Activated naive CD8-positive, alpha-beta T cell treated with anti-CD3 and anti-CD28 coated beads, Interleukin-2, amount 50 U/mL, for 24 hours (primary cell): ENCODE results near the gene STK4.
A peak's percentile ranks its signal among the peaks of the same experiment; 100 is the strongest.

Source experiments
- ATAC-seq: fragments of 150-1000 bp; cut with Tn5 transposase; one replicate; pipeline ENCODE4 v1.10.0; 2021
- DNase-seq: peaks from one replicate; pipeline ENCODE4 v3.0.0; 2021
- H3K27ac Mint-ChIP-seq: one replicate; pipeline ENCODE4 v1.8.0; 2021; ENCODE audit warnings: mild to moderate bottlenecking, mixed read lengths
- H3K27me3 Mint-ChIP-seq: one replicate; pipeline ENCODE4 v1.8.0; 2021; ENCODE audit warnings: mixed read lengths
- H3K36me3 Mint-ChIP-seq: one replicate; pipeline ENCODE4 v1.8.0; 2021; ENCODE audit warnings: low read depth, mixed read lengths
- H3K4me1 Mint-ChIP-seq: one replicate; pipeline ENCODE4 v1.8.0; 2021; ENCODE audit warnings: mixed read lengths
- H3K4me3 Mint-ChIP-seq: one replicate; pipeline ENCODE4 v1.8.0; 2021; ENCODE audit warnings: mild to moderate bottlenecking, moderate library complexity, mixed read lengths
- H3K9me3 Mint-ChIP-seq: one replicate; pipeline ENCODE4 v1.8.0; 2021; ENCODE audit warnings: mixed read lengths

STK4 gene

DNA sequence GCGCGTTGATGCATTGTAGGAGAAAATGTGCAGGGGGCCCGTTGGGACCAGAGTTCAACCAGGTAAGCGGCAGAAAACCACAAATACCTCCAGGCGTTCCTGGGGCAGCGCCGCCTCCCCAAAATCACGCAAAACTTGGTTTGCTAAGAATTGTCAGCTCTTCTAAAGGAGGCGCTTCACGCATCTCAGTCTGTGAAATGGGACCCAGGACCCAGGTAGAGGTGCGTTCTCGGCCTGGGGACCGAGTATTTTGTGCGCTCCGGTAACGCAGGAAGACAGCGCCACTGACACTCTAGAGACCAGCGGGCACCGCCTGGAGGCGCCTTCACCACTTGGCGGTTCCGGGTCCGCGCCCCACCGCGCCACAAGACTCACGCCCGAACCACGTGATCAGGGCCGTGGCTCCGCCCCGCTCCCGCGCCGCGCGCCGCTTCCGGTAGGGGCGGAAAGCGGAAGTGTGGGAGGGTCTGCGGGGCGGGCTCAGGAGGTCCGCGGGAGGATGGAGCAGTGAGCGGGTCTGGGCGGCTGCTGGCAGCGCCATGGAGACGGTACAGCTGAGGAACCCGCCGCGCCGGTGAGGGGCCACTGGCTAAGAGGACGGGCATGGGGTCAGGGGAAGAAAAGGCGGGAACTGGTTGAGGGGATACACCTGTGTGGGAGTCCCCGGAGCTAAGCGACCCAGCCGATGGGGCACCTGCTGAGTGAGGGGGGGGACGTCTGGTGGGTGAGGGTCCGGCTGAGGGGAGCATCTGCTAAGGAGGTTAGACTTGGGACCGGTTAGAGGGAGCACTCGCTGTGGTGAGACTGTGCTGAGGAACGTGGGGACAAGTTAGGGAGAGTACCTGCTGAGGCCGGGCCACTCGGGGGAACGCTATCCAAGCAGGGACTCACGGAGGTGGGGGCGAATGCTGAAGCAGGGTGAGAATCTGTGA lies at the start of gene STK4:
Gene STK4 (plus strand): TSS at position 483 of the 932 bp plus-strand sequence. CDS start 57 bp downstream, at position 540.
- peak; percentile 96 for DNase-seq
- Mint-ChIP-seq H3K4me3 (peak within 1 kb of the TSS; percentile 96), H3K27me3 (no peaks in the 10 kb centered on the region), H3K27ac (peak within 1 kb of the TSS; percentile 96), H3K9me3 (no peaks in the 10 kb centered on the region), H3K4me1 (peaks cover 72% of the 10 kb centered on the region), H3K36me3 (peaks cover 35% of the 10 kb centered on the region)
- peak; percentile 75 for ATAC-seq

DNA sequence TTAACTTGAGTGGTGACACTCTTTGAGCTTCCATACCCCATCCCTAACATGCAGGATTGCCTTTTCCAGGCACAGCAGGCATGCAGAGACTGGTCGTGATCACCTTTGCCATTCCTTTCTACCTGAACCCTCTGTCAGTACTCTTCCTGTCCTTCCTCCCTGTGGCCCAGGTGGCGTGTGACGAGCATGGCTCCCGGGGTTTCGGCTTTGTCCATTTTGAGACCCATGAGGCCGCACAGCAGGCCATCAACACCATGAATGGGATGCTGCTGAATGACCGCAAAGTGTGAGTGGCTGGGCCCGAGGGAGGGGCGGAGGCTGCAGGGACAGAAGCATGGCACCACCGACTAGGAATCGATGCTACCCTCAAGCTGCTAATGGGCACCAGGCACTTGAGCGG lies 49.7 kb upstream of the STK4 start:
- no peak for ATAC-seq
- Mint-ChIP-seq H3K27ac (no peak overlapping the region), H3K4me3 (no peak overlapping the region), H3K27me3 (no peaks in the 10 kb centered on the region), H3K9me3 (no peaks in the 10 kb centered on the region), H3K36me3 (peaks cover 46% of the 10 kb centered on the region), H3K4me1 (peaks cover 20% of the 10 kb centered on the region)
- no peak for DNase-seq

DNA sequence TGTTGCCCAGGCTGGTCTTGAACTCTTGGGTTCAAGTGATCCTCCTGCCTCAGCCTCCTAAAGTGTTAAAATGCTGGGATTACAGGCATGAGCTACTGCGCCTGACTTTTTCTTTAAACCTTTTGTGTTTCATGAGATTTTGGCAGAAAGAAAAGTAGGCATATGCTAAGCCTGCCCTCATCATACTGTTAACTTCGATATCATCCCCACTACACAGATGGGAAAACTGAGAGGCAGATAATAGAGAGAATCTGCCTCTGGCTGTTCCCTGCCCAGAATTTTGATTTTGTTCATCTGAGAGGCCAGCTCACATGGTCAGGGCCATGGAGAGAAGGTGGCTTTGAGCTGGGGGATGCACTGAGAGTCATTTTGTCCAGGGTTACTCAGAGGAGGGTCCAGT lies 48.9 kb upstream of the STK4 start:
- Mint-ChIP-seq H3K4me3 (no peak overlapping the region), H3K27me3 (no peaks in the 10 kb centered on the region), H3K27ac (no peak overlapping the region), H3K36me3 (peaks cover 46% of the 10 kb centered on the region), H3K9me3 (no peaks in the 10 kb centered on the region), H3K4me1 (peaks cover 18% of the 10 kb centered on the region)
- ATAC-seq (no peak), DNase-seq (no peak)

DNA sequence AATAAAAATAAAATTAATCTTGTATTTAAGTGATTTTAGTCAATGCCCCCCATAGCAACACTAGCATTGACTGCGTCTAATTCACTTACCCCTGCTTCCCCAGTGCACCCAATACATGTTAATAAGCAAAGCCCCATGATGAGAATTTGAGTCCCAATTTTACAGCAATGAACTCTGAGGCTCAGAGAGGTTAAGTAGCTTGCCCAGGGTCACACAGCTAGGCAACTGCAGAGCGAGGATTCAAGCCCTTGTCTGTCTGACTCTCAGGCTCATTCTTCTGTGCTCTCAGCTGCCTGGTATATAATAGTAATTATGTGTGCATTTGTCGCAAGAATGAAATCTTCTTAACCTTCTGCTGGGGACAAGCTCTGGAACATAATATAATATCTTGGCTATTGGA lies 48.0 kb upstream of the STK4 start:
- H3K9me3 Mint-ChIP-seq: no peaks in the 10 kb centered on the region
- no peak overlapping the region for H3K4me3 Mint-ChIP-seq
- DNase-seq (no peak), ATAC-seq (no peak)
- peaks cover 15% of the 10 kb centered on the region for H3K4me1 Mint-ChIP-seq
- H3K27ac Mint-ChIP-seq: no peak overlapping the region
- H3K36me3 Mint-ChIP-seq: peaks cover 45% of the 10 kb centered on the region
- no peaks in the 10 kb centered on the region for H3K27me3 Mint-ChIP-seq

DNA sequence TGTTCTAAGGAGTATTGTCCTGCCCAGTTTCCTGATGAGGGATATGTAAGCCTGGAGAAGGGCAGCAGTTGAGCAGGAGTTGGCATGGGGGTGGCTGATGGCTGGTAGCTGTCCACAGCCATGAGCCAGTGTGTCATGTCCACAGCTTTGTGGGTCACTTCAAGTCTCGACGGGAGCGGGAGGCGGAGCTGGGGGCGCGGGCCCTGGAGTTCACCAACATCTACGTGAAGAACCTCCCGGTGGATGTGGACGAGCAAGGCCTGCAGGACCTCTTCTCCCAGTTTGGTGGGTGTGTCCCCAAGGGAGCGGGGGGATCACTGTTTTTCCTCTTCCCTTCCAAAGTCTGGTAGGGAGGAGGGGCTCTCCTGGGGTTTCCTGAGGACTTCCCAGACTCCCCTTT lies 47.6 kb upstream of the STK4 start:
- Mint-ChIP-seq H3K36me3 (peaks cover 42% of the 10 kb centered on the region), H3K9me3 (no peaks in the 10 kb centered on the region), H3K27me3 (no peaks in the 10 kb centered on the region), H3K27ac (no peak overlapping the region), H3K4me1 (peaks cover 14% of the 10 kb centered on the region), H3K4me3 (no peak overlapping the region)
- ATAC-seq (no peak), DNase-seq (no peak)

DNA sequence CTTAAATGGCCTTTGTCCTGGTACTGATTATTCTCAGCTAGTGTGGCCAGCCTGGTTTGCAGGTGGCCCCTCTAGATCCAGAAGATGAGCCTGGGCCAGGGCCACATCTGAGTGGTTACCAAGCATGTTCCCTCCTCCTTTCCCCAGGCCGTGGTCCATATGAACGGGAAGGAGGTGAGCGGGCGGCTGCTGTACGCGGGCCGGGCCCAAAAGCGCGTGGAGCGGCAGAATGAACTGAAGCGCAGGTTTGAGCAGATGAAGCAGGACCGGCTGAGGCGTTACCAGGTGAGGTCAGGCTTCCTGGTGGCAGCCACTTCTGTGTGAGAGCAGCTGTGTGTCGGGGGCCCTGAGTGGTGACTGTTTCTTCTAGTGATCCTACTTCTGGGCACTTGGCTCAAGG lies 44.9 kb upstream of the STK4 start:
- no peak overlapping the region for H3K27ac Mint-ChIP-seq
- H3K36me3 Mint-ChIP-seq: peaks cover 32% of the 10 kb centered on the region
- ATAC-seq (no peak), DNase-seq (no peak)
- peaks cover 2% of the 10 kb centered on the region for H3K4me1 Mint-ChIP-seq
- H3K4me3 Mint-ChIP-seq: no peak overlapping the region
- no peaks in the 10 kb centered on the region for H3K27me3 Mint-ChIP-seq
- H3K9me3 Mint-ChIP-seq: no peaks in the 10 kb centered on the region

DNA sequence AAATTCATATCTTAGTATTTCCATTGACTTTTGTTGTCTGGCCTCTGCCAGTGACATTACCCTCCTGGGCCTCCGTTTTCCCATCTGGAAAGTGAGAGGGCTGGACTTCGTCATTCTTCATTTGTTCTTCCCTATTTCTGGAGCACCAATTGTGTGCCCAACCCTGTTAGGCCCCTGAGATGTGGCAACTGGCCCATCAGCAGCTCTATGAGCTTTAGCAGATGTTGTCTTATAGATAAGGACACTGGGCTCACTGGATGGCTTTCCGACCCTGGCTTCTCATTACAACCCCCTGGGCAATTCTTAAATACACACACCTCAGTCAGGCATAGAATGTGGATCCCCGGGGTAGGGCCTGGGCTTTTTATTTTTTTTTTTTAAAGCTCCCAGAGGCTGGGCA lies 41.8 kb upstream of the STK4 start:
- no peaks in the 10 kb centered on the region for H3K4me1 Mint-ChIP-seq
- DNase-seq: no peak
- H3K4me3 Mint-ChIP-seq: no peak overlapping the region
- H3K27ac Mint-ChIP-seq: no peak overlapping the region
- peaks cover 26% of the 10 kb centered on the region for H3K36me3 Mint-ChIP-seq
- H3K9me3 Mint-ChIP-seq: no peaks in the 10 kb centered on the region
- no peaks in the 10 kb centered on the region for H3K27me3 Mint-ChIP-seq
- no peak for ATAC-seq

DNA sequence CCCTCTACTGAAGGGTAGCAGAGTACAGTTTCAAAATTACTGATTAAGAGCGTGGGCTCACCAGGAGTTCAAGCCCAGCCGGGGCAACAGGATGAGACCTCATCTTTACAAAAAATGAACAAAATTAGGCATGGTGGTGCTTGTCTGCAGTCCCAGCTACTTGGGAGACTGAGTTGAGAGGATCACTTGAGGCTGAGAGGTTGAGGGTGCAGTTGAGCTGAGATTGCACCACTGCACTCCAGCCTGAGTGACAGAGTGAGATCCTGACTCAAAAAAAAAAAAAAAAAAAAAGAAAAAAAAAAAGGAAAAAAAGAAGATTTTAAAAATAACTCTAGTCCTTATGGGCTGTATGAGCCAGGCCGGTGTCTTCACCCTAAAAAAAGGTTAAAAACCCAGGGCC lies 37.7 kb upstream of the STK4 start:
- ATAC-seq: no peak
- DNase-seq: no peak
- Mint-ChIP-seq H3K36me3 (peaks cover 21% of the 10 kb centered on the region), H3K4me3 (no peak overlapping the region), H3K27me3 (no peaks in the 10 kb centered on the region), H3K9me3 (no peaks in the 10 kb centered on the region), H3K27ac (no peak overlapping the region), H3K4me1 (no peaks in the 10 kb centered on the region)

DNA sequence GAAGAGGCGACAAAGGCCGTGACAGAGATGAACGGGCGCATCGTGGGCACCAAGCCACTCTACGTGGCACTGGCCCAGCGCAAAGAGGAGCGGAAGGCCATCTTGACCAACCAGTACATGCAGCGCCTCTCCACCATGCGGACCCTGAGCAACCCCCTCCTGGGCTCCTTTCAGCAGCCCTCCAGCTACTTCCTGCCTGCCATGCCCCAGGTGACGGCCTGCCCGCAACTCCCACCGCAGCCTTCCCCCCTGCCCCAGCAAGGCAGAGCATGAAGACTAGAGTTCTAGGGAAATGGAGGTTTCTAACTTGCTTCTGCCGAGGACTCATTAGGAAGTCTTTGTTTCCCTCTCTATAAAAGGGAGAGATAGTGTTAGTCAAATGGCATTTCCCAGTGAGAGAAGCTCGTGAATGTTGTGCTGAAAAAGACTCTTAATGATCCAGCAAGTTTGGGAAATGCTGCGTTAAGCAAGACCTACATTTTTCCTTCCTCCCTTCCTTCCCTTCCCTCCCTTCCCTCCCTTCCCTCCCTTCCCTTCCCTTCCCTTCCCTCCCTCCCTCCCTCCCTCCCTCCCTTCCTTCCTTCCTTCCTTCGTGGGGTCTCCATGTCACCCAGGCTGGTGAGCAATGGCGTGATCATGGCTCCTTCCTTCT lies 35.7 kb upstream of the STK4 start:
- H3K9me3 Mint-ChIP-seq: no peaks in the 10 kb centered on the region
- H3K4me3 Mint-ChIP-seq: no peak overlapping the region
- H3K27me3 Mint-ChIP-seq: no peaks in the 10 kb centered on the region
- H3K4me1 Mint-ChIP-seq: no peaks in the 10 kb centered on the region
- DNase-seq (no peak), ATAC-seq (no peak)
- no peak overlapping the region for H3K27ac Mint-ChIP-seq
- H3K36me3 Mint-ChIP-seq: peaks cover 22% of the 10 kb centered on the region

DNA sequence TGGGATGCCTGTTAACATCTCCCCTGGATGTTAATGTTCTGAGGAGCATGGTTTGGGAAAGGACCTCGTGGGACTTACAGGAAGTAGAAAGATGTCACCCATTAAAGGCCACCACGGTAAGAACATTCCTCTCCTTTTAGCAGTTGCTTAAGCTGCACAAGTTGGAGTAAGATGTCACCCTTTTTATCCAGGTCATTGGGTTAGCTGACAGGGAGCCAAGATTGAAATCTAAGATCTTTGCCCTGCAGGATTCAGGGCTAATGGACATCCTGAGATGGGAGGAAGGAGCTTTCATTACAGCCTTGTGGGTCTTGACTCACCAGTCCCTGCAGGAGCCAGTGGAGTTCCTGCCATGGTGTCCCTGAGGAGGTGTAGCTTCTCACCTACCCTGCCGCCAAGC lies 34.4 kb upstream of the STK4 start:
- DNase-seq (no peak), ATAC-seq (no peak)
- H3K9me3 Mint-ChIP-seq: no peaks in the 10 kb centered on the region
- no peak overlapping the region for H3K27ac Mint-ChIP-seq
- peaks cover 20% of the 10 kb centered on the region for H3K36me3 Mint-ChIP-seq
- no peaks in the 10 kb centered on the region for H3K27me3 Mint-ChIP-seq
- no peaks in the 10 kb centered on the region for H3K4me1 Mint-ChIP-seq
- no peak overlapping the region for H3K4me3 Mint-ChIP-seq

DNA sequence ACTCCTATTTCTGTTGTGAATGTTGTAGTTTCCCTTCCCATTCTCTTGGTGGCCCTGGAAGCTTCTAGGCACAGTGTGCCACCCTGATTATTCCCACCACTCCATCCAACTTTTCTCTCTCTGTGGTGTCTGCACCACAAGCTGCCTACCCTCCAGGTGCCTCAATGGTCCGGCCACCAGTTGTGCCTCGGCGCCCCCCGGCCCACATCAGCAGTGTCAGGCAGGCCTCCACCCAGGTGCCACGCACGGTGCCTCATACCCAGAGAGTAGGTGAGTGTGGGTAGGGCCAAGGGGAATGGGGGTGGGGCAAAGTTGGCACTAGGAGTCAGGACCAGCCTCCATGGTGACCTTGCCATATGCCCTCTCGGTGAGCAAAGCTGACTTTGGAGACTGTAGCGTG lies 33.4 kb upstream of the STK4 start:
- no peaks in the 10 kb centered on the region for H3K4me1 Mint-ChIP-seq
- no peak overlapping the region for H3K27ac Mint-ChIP-seq
- DNase-seq: no peak
- H3K36me3 Mint-ChIP-seq: peaks cover 27% of the 10 kb centered on the region
- H3K9me3 Mint-ChIP-seq: no peaks in the 10 kb centered on the region
- no peak overlapping the region for H3K4me3 Mint-ChIP-seq
- ATAC-seq: no peak
- H3K27me3 Mint-ChIP-seq: no peaks in the 10 kb centered on the region

DNA sequence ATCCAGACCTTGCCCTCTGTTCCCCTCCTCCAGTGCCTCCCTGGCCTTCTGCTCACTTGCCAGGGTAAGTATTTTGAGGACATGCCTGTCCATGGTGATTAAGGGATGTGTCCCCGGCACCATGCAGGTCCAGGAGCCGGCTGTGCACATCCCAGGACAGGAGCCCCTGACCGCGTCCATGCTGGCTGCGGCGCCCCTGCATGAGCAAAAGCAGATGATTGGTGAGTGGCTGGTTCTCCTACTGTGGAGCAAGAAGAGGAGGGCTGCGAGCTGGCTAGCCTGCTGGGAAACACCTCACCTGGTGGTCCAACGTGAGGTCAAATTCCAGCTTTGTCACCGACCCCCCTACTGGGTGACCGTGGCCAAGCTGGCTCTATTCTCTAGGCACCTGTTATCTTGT lies 29.8 kb upstream of the STK4 start:
- Mint-ChIP-seq H3K27ac (no peak overlapping the region), H3K27me3 (no peaks in the 10 kb centered on the region), H3K36me3 (peaks cover 32% of the 10 kb centered on the region), H3K4me3 (no peak overlapping the region), H3K4me1 (no peaks in the 10 kb centered on the region), H3K9me3 (no peaks in the 10 kb centered on the region)
- DNase-seq: no peak
- no peak for ATAC-seq

DNA sequence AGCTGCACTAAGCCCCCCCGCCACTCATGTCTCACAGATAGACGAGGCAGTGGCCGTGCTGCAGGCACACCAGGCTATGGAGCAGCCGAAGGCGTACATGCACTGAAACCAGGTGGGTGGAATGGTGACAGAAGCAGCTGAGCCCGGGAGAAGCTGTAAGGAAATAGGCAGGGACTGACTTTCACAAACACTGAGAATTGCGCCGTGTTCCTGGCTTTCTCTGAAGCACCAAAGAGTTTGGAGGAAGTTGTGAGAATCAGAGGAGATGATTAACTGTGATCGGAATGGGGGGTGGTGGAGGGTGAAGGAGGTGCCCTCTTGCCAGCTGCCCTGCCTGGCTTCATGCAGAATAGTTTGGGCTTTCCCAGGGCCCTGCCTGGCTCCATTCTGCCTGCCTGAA lies 27.7 kb upstream of the STK4 start:
- H3K27me3 Mint-ChIP-seq: no peaks in the 10 kb centered on the region
- no peaks in the 10 kb centered on the region for H3K9me3 Mint-ChIP-seq

DNA sequence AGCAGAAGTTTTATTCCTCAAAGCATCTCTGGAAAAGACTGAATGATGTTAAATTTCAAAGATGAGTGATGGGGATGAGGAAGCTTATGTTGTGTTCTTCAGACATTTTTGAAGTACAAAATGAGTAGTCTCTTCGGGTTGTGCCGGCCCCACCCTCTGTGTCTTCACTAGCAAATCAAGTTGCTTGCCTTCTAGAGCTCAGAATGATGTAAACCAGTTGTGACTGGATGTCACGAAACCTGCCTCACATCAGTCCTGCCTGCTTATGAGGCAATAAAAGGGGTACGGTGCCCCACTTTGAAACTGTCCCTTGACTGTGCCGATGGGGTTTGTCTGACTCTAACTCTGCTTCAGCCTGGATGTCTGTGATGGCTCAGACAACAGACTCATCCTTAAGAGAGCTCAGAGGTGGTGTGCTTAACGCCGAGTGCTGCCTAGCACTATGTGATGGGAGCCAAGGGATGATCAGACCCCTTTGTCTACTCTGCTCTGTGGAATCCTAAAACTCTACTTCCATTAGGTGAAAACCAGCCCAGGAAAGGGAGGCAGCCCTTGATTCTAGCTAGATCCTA lies 25.1 kb upstream of the STK4 start:
- H3K27ac Mint-ChIP-seq: peak overlapping the region; percentile 60
- ATAC-seq (no peak), DNase-seq (no peak)
- no peaks in the 10 kb centered on the region for H3K9me3 Mint-ChIP-seq
- H3K27me3 Mint-ChIP-seq: no peaks in the 10 kb centered on the region
- H3K4me1 Mint-ChIP-seq: no peaks in the 10 kb centered on the region
- peaks cover 54% of the 10 kb centered on the region for H3K36me3 Mint-ChIP-seq
- no peak overlapping the region for H3K4me3 Mint-ChIP-seq

More for the DNA sequence above, 27.7 kb upstream of the STK4 start:
- ATAC-seq: no peak
- Mint-ChIP-seq H3K36me3 (peaks cover 42% of the 10 kb centered on the region), H3K4me3 (no peak overlapping the region), H3K27ac (peak overlapping the region; percentile 36), H3K4me1 (no peaks in the 10 kb centered on the region)
- no peak for DNase-seq
